Uterus (tissue), 2 donors: Measurements from ENCODE around the gene TWSG1.

ENCODE experiments used
- CTCF ChIP-seq, 4 experiments: fragments of 200-600 bp in 2 of 4; fragments of 450-650 bp in 2 of 4; sonication (generic) in 2 of 4; IDR thresholded peaks; one replicate each; pipeline ENCODE4 v1.5.1; 2016 to 2019; ENCODE audit warnings: antibody characterized with exemption in 4 of 4, mild to moderate bottlenecking in 2 of 4, moderate library complexity in 1 of 4
- POLR2A ChIP-seq, 2 donors: fragments of 450-650 bp; IDR thresholded peaks; one replicate each; pipeline ENCODE4 v1.6.1; 2016; ENCODE audit warnings: antibody characterized with exemption in 2 of 2, mild to moderate bottlenecking in 1 of 2, moderate library complexity in 1 of 2

- no peak for TF ChIP-seq CTCF (IDR thresholded peaks at IDR 0.05)
- no peak for TF ChIP-seq POLR2A (IDR thresholded peaks at IDR 0.05)
Observed at GRCh38 chr18:9426753-9427152, 92.2 kb downstream of the TWSG1 start.
